Mesenchymal stem cell (in vitro differentiated cells and primary cell): Measurements from ENCODE around the gene CACNA1C.

Experiments
- DNase-seq: peaks from one replicate; pipeline ENCODE4 v3.0.0-alpha.2; 2013
- H2AFZ ChIP-seq: one replicate; pipeline ENCODE4 v1.6.1; 2013; ENCODE audit warnings: low read depth, mild to moderate bottlenecking, control low read depth, inconsistent platforms, low read length, moderate library complexity
- H2AK5ac ChIP-seq: 2 replicates; pipeline ENCODE4 v1.6.1; 2013; ENCODE audit warnings: low read length, moderate library complexity, mild to moderate bottlenecking, inconsistent platforms; ENCODE audit not compliant: severe bottlenecking
- H2BK120ac ChIP-seq: one replicate; pipeline ENCODE4 v1.6.1; 2013; ENCODE audit warnings: low read depth, mild to moderate bottlenecking, inconsistent platforms, low read length, moderate library complexity
- H2BK12ac ChIP-seq, 2 experiments: one replicate each; pipeline ENCODE4 v1.6.1; 2013; ENCODE audit warnings: inconsistent platforms in 2 of 2, low read length in 2 of 2, mild to moderate bottlenecking in 2 of 2, moderate library complexity in 2 of 2, control low read depth in 1 of 2
- H2BK15ac ChIP-seq: one replicate; pipeline ENCODE4 v1.6.1; 2013; ENCODE audit warnings: mild to moderate bottlenecking, low read depth, inconsistent platforms; ENCODE audit not compliant: poor library complexity, severe bottlenecking
- H2BK5ac ChIP-seq: 2 replicates; pipeline ENCODE4 v1.6.1; 2013; ENCODE audit warnings: low read depth, mild to moderate bottlenecking, low read length, control low read depth, inconsistent platforms; ENCODE audit not compliant: poor library complexity, severe bottlenecking
- H3K14ac ChIP-seq, 2 experiments: one replicate each; pipeline ENCODE4 v1.6.1; 2013; ENCODE audit warnings: inconsistent platforms in 2 of 2, low read length in 2 of 2, control low read depth in 1 of 2, mild to moderate bottlenecking in 1 of 2, moderate library complexity in 1 of 2
- H3K18ac ChIP-seq, 2 experiments: one replicate each; pipeline ENCODE4 v1.6.1; 2013; ENCODE audit warnings: inconsistent platforms in 2 of 2, low read length in 2 of 2, control low read depth in 1 of 2, low read depth in 1 of 2, mild to moderate bottlenecking in 1 of 2
- H3K23ac ChIP-seq, 2 experiments: one replicate each; pipeline ENCODE4 v1.6.1; 2013; ENCODE audit warnings: inconsistent platforms in 2 of 2, low read length in 2 of 2, mild to moderate bottlenecking in 2 of 2, moderate library complexity in 2 of 2, control low read depth in 1 of 2
- H3K27ac ChIP-seq: 2 replicates; pipeline ENCODE4 v1.5.1; 2013; ENCODE audit warnings: mild to moderate bottlenecking, moderate library complexity, low read length, control low read depth, inconsistent platforms; ENCODE audit not compliant: poor library complexity, severe bottlenecking
- H3K27me3 ChIP-seq, 2 experiments: 2 replicates each; pipeline versions ENCODE4 v1.6.1 to v1.7.0; 2013; ENCODE audit warnings: low read length in 2 of 2, mild to moderate bottlenecking in 2 of 2, moderate library complexity in 2 of 2, control low read depth in 1 of 2, inconsistent platforms in 1 of 2; ENCODE audit not compliant: control insufficient read depth in 1 of 2, insufficient read depth in 1 of 2
- H3K36me3 ChIP-seq, 2 experiments: 2 replicates each; pipeline versions ENCODE4 v1.6.1 to v1.7.0; 2013; ENCODE audit warnings: low read length in 2 of 2, control low read depth in 1 of 2, inconsistent platforms in 1 of 2, low read depth in 1 of 2, mild to moderate bottlenecking in 1 of 2; ENCODE audit not compliant: insufficient read depth in 2 of 2, control insufficient read depth in 1 of 2
- H3K4ac ChIP-seq, 2 experiments: one replicate each; pipeline ENCODE4 v1.6.1; 2013; ENCODE audit warnings: inconsistent platforms in 2 of 2, low read length in 2 of 2, mild to moderate bottlenecking in 2 of 2, moderate library complexity in 2 of 2, control low read depth in 1 of 2, low read depth in 1 of 2
- H3K4me1 ChIP-seq: 2 replicates; pipeline ENCODE4 v1.6.1; 2013; ENCODE audit warnings: low read depth, low read length, control low read depth; ENCODE audit not compliant: control insufficient read depth, insufficient read depth
- H3K4me2 ChIP-seq: 2 replicates; pipeline ENCODE4 v1.6.1; 2013; ENCODE audit warnings: low read length, mild to moderate bottlenecking, inconsistent platforms; ENCODE audit not compliant: poor library complexity, severe bottlenecking
- H3K4me3 ChIP-seq, 2 experiments: 2 replicates each; pipeline versions ENCODE4 v1.5.1 to v1.7.0; 2013; ENCODE audit warnings: low read length in 2 of 2, mild to moderate bottlenecking in 2 of 2, control low read depth in 1 of 2, low read depth in 1 of 2; ENCODE audit not compliant: insufficient read depth in 1 of 2
- H3K79me1 ChIP-seq: replicated peaks from 2 replicates; pipeline ENCODE4 v1.6.1; 2013; ENCODE audit warnings: mild to moderate bottlenecking, control low read depth, low read length, inconsistent platforms; ENCODE audit not compliant: poor library complexity, severe bottlenecking
- H3K9ac ChIP-seq: 2 replicates; pipeline ENCODE4 v1.7.0; 2013; ENCODE audit warnings: mild to moderate bottlenecking, low read length, moderate library complexity
- H3K9me3 ChIP-seq: 2 replicates; pipeline ENCODE4 v1.7.0; 2013; ENCODE audit warnings: mild to moderate bottlenecking, low read length; ENCODE audit not compliant: control insufficient read depth
- H4K8ac ChIP-seq: one replicate; pipeline ENCODE4 v1.6.1; 2013; ENCODE audit warnings: inconsistent platforms, mild to moderate bottlenecking, low read length, moderate library complexity
- H4K91ac ChIP-seq: one replicate; pipeline ENCODE4 v1.6.1; 2013; ENCODE audit warnings: mild to moderate bottlenecking, low read length, inconsistent platforms
- WGBS: methylation state at CpG from one replicate; pipeline ENCODE4 v1.1.7; 2013; ENCODE audit warnings: mixed read lengths; 5-methylcytosine and 5-hydroxymethylcytosine counted together

CACNA1C gene

DNA sequence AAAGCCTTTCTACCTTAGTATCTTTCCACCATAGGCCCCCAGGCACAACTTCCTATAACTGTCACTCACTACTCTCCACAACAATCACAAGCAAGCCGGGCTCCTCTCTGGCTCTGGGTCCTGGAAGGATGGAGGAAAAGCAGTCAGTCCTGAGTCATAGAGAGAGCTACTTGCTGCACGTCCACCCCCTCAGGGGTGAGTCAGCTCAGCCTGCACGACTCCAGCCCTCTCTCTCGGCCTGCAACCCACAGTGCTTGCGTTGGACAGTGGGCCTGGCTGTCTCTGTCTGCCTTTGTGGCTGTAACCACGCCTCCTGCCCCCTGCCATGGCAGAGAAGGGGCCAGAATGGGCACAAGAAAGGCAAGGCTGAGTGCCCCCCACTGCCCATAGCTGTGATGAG is 587.9 kb downstream of the CACNA1C start:
- H4K8ac ChIP-seq: peak overlapping the region; percentile 94
- peak overlapping the region in 1 of 2 experiments; percentile 52 for H3K4me3 ChIP-seq
- peaks cover 14% of the 10 kb centered on the region for H3K4me1 ChIP-seq
- H2BK120ac ChIP-seq: no peak overlapping the region
- no peak overlapping the region for H2BK5ac ChIP-seq
- peak overlapping the region; percentile 85 for H3K9ac ChIP-seq
- H2BK12ac ChIP-seq: peak overlapping the region in 1 of 2 experiments; percentile 49
- no peak overlapping the region for H3K23ac ChIP-seq
- H3K27ac ChIP-seq: no peak overlapping the region
- H4K91ac ChIP-seq: peak overlapping the region; percentile 92
- peak overlapping the region; percentile 54 to 80 for H3K18ac ChIP-seq
- no peaks in the 10 kb centered on the region for H3K9me3 ChIP-seq
- peak overlapping the region; percentile 21 for H2AFZ ChIP-seq
- H2AK5ac ChIP-seq: no peak overlapping the region
- peaks cover 0 to 10% of the 10 kb centered on the region in 2 experiments for H3K27me3 ChIP-seq
- peak overlapping the region; percentile 26 for H2BK15ac ChIP-seq
- H3K79me1 ChIP-seq: no peaks in the 10 kb centered on the region
- peaks cover 0 to 7% of the 10 kb centered on the region in 2 experiments for H3K36me3 ChIP-seq
- H3K4me2 ChIP-seq: no peak overlapping the region
- H3K14ac ChIP-seq: no peak overlapping the region
- peak; percentile 96 for DNase-seq
- 1% methylated on average over 6 of the region's 6 CpGs for WGBS
- peak overlapping the region; percentile 0 to 15 for H3K4ac ChIP-seq

DNA sequence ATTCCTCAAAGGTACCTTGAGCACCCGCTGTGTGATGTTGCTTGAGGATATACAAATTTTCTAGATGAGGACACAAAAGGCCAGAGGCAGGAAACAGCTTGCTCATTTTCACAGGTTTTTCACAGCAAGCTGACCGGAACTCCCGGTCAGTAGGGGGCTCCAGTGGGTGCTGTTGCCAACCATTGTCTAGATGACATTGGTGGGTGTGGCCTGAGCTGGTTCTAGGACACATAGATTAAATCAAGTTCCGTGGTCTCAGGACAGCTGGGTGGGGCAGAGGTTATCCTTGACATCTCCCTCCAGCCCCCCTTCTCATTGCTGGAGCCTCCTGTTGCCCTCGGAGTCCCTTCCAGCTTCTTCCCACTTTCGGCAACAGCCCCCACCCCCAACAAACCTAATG is 588.4 kb downstream of the CACNA1C start:
- peak overlapping the region; percentile 6 for H2AFZ ChIP-seq
- 68% methylated on average over 6 of the region's 6 CpGs for WGBS
- peak overlapping the region; percentile 85 for H3K9ac ChIP-seq
- no peaks in the 10 kb centered on the region for H3K9me3 ChIP-seq
- H2BK12ac ChIP-seq: peak overlapping the region in 1 of 2 experiments; percentile 49
- peak overlapping the region; percentile 37 for H4K91ac ChIP-seq
- H2AK5ac ChIP-seq: no peak overlapping the region
- no peak for DNase-seq
- no peak overlapping the region for H3K4me3 ChIP-seq
- no peak overlapping the region for H3K23ac ChIP-seq
- H2BK15ac ChIP-seq: no peak overlapping the region
- H2BK5ac ChIP-seq: no peak overlapping the region
- H3K14ac ChIP-seq: no peak overlapping the region
- peaks cover 14% of the 10 kb centered on the region for H3K4me1 ChIP-seq
- peaks cover 0 to 10% of the 10 kb centered on the region in 2 experiments for H3K27me3 ChIP-seq
- H3K36me3 ChIP-seq: peaks cover 0 to 7% of the 10 kb centered on the region in 2 experiments
- H2BK120ac ChIP-seq: no peak overlapping the region
- H3K4ac ChIP-seq: peak overlapping the region; percentile 0 to 15
- no peak overlapping the region for H3K27ac ChIP-seq
- H4K8ac ChIP-seq: peak overlapping the region; percentile 94
- peak overlapping the region; percentile 14 to 37 for H3K18ac ChIP-seq
- no peak overlapping the region for H3K4me2 ChIP-seq
- H3K79me1 ChIP-seq: no peaks in the 10 kb centered on the region

- Histone ChIP-seq H3K9ac (no peak overlapping the region), H3K4me2 (no peak overlapping the region), H3K27me3 (peaks cover 0 to 14% of the 10 kb centered on the region in 2 experiments), H2BK5ac (no peak overlapping the region), H4K91ac (no peak overlapping the region), H2BK120ac (no peak overlapping the region), H4K8ac (no peak overlapping the region), H2BK15ac (no peak overlapping the region), H2AK5ac (no peak overlapping the region), H3K36me3 (peaks cover 0 to 7% of the 10 kb centered on the region in 2 experiments), H3K4ac (no peak overlapping the region), H3K4me1 (peaks cover 14% of the 10 kb centered on the region), H3K79me1 (no peaks in the 10 kb centered on the region), H2BK12ac (no peak overlapping the region), H2AFZ (no peak overlapping the region), H3K18ac (no peak overlapping the region), H3K27ac (no peak overlapping the region), H3K4me3 (no peak overlapping the region), H3K9me3 (no peaks in the 10 kb centered on the region), H3K14ac (no peak overlapping the region), H3K23ac (no peak overlapping the region)
- 95% methylated on average over 5 of the region's 6 CpGs for WGBS
- no peak for DNase-seq
Observed at GRCh38 chr12:2641761-2642160, 589.0 kb downstream of the CACNA1C start.

DNA sequence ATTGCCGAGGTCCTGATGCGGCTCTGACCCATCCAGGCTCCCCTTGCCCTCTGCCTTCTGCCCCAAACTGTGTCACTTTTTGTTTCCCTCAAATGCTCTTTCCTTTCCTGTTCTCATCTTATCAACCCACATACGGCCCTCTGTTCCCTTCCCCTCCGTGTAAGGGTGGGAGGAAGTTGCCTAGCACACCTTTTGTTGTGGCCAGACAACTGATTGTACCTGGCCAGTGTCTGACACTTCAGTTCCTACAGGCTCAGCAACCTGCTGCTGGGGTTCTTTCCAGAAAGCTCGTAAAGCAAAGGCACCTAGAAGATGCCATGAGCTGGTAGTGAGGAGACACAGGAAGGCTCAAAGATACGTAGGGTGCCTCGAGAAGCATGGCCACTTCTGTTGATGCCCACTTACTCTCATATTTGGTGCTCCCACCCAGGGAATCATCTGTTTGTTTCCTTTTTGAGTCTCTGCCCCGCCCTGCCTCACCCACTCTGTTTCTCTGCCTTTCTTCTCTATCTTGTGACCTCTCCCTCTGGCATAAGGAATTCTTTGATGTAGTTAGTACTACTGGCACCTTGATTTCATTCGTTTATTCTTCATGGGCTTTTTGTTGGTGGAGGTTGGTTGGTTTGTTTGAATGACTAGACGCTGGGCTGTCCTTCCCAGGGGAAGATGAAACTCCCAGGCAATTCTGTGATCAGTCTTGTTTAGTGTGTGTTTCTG is 589.5 kb downstream of the CACNA1C start:
- no peak overlapping the region for H2BK15ac ChIP-seq
- H3K4me2 ChIP-seq: no peak overlapping the region
- H3K23ac ChIP-seq: no peak overlapping the region
- no peak overlapping the region for H3K14ac ChIP-seq
- H3K36me3 ChIP-seq: peaks cover 0 to 7% of the 10 kb centered on the region in 2 experiments
- H2AFZ ChIP-seq: no peak overlapping the region
- H3K27ac ChIP-seq: no peak overlapping the region
- H2BK120ac ChIP-seq: no peak overlapping the region
- no peak overlapping the region for H3K9ac ChIP-seq
- no peaks in the 10 kb centered on the region for H3K79me1 ChIP-seq
- H4K8ac ChIP-seq: no peak overlapping the region
- DNase-seq: no peak
- H3K9me3 ChIP-seq: no peaks in the 10 kb centered on the region
- H3K18ac ChIP-seq: no peak overlapping the region
- H3K27me3 ChIP-seq: peaks cover 0 to 15% of the 10 kb centered on the region in 2 experiments
- H3K4me1 ChIP-seq: peaks cover 14% of the 10 kb centered on the region
- no peak overlapping the region for H3K4me3 ChIP-seq
- H2AK5ac ChIP-seq: no peak overlapping the region
- no peak overlapping the region for H3K4ac ChIP-seq
- H2BK5ac ChIP-seq: no peak overlapping the region
- no peak overlapping the region for H4K91ac ChIP-seq
- WGBS: 83% methylated on average over 7 of the region's 10 CpGs
- H2BK12ac ChIP-seq: no peak overlapping the region
